Mesenchymal stem cell (in vitro differentiated cells and primary cell): Measurements from ENCODE around the gene AKAP9.

ENCODE experiments used
- DNase-seq: peaks from one replicate; pipeline ENCODE4 v3.0.0-alpha.2; 2013
- H2AFZ ChIP-seq: one replicate; pipeline ENCODE4 v1.6.1; 2013; ENCODE audit warnings: low read depth, mild to moderate bottlenecking, control low read depth, inconsistent platforms, low read length, moderate library complexity
- H2AK5ac ChIP-seq: 2 replicates; pipeline ENCODE4 v1.6.1; 2013; ENCODE audit warnings: low read length, moderate library complexity, mild to moderate bottlenecking, inconsistent platforms; ENCODE audit not compliant: severe bottlenecking
- H2BK120ac ChIP-seq: one replicate; pipeline ENCODE4 v1.6.1; 2013; ENCODE audit warnings: low read depth, mild to moderate bottlenecking, inconsistent platforms, low read length, moderate library complexity
- H2BK12ac ChIP-seq, 2 experiments: one replicate each; pipeline ENCODE4 v1.6.1; 2013; ENCODE audit warnings: inconsistent platforms in 2 of 2, low read length in 2 of 2, mild to moderate bottlenecking in 2 of 2, moderate library complexity in 2 of 2, control low read depth in 1 of 2
- H2BK15ac ChIP-seq: one replicate; pipeline ENCODE4 v1.6.1; 2013; ENCODE audit warnings: mild to moderate bottlenecking, low read depth, inconsistent platforms; ENCODE audit not compliant: poor library complexity, severe bottlenecking
- H2BK5ac ChIP-seq: 2 replicates; pipeline ENCODE4 v1.6.1; 2013; ENCODE audit warnings: low read depth, mild to moderate bottlenecking, low read length, control low read depth, inconsistent platforms; ENCODE audit not compliant: poor library complexity, severe bottlenecking
- H3K14ac ChIP-seq, 2 experiments: one replicate each; pipeline ENCODE4 v1.6.1; 2013; ENCODE audit warnings: inconsistent platforms in 2 of 2, low read length in 2 of 2, control low read depth in 1 of 2, mild to moderate bottlenecking in 1 of 2, moderate library complexity in 1 of 2
- H3K18ac ChIP-seq, 2 experiments: one replicate each; pipeline ENCODE4 v1.6.1; 2013; ENCODE audit warnings: inconsistent platforms in 2 of 2, low read length in 2 of 2, control low read depth in 1 of 2, low read depth in 1 of 2, mild to moderate bottlenecking in 1 of 2
- H3K23ac ChIP-seq, 2 experiments: one replicate each; pipeline ENCODE4 v1.6.1; 2013; ENCODE audit warnings: inconsistent platforms in 2 of 2, low read length in 2 of 2, mild to moderate bottlenecking in 2 of 2, moderate library complexity in 2 of 2, control low read depth in 1 of 2
- H3K27ac ChIP-seq: 2 replicates; pipeline ENCODE4 v1.5.1; 2013; ENCODE audit warnings: mild to moderate bottlenecking, moderate library complexity, low read length, control low read depth, inconsistent platforms; ENCODE audit not compliant: poor library complexity, severe bottlenecking
- H3K27me3 ChIP-seq, 2 experiments: 2 replicates each; pipeline versions ENCODE4 v1.6.1 to v1.7.0; 2013; ENCODE audit warnings: low read length in 2 of 2, mild to moderate bottlenecking in 2 of 2, moderate library complexity in 2 of 2, control low read depth in 1 of 2, inconsistent platforms in 1 of 2; ENCODE audit not compliant: control insufficient read depth in 1 of 2, insufficient read depth in 1 of 2
- H3K36me3 ChIP-seq, 2 experiments: 2 replicates each; pipeline versions ENCODE4 v1.6.1 to v1.7.0; 2013; ENCODE audit warnings: low read length in 2 of 2, control low read depth in 1 of 2, inconsistent platforms in 1 of 2, low read depth in 1 of 2, mild to moderate bottlenecking in 1 of 2; ENCODE audit not compliant: insufficient read depth in 2 of 2, control insufficient read depth in 1 of 2
- H3K4ac ChIP-seq, 2 experiments: one replicate each; pipeline ENCODE4 v1.6.1; 2013; ENCODE audit warnings: inconsistent platforms in 2 of 2, low read length in 2 of 2, mild to moderate bottlenecking in 2 of 2, moderate library complexity in 2 of 2, control low read depth in 1 of 2, low read depth in 1 of 2
- H3K4me1 ChIP-seq: 2 replicates; pipeline ENCODE4 v1.6.1; 2013; ENCODE audit warnings: low read depth, low read length, control low read depth; ENCODE audit not compliant: control insufficient read depth, insufficient read depth
- H3K4me2 ChIP-seq: 2 replicates; pipeline ENCODE4 v1.6.1; 2013; ENCODE audit warnings: low read length, mild to moderate bottlenecking, inconsistent platforms; ENCODE audit not compliant: poor library complexity, severe bottlenecking
- H3K4me3 ChIP-seq, 2 experiments: 2 replicates each; pipeline versions ENCODE4 v1.5.1 to v1.7.0; 2013; ENCODE audit warnings: low read length in 2 of 2, mild to moderate bottlenecking in 2 of 2, control low read depth in 1 of 2, low read depth in 1 of 2; ENCODE audit not compliant: insufficient read depth in 1 of 2
- H3K79me1 ChIP-seq: replicated peaks from 2 replicates; pipeline ENCODE4 v1.6.1; 2013; ENCODE audit warnings: mild to moderate bottlenecking, control low read depth, low read length, inconsistent platforms; ENCODE audit not compliant: poor library complexity, severe bottlenecking
- H3K9ac ChIP-seq: 2 replicates; pipeline ENCODE4 v1.7.0; 2013; ENCODE audit warnings: mild to moderate bottlenecking, low read length, moderate library complexity
- H3K9me3 ChIP-seq: 2 replicates; pipeline ENCODE4 v1.7.0; 2013; ENCODE audit warnings: mild to moderate bottlenecking, low read length; ENCODE audit not compliant: control insufficient read depth
- H4K8ac ChIP-seq: one replicate; pipeline ENCODE4 v1.6.1; 2013; ENCODE audit warnings: inconsistent platforms, mild to moderate bottlenecking, low read length, moderate library complexity
- H4K91ac ChIP-seq: one replicate; pipeline ENCODE4 v1.6.1; 2013; ENCODE audit warnings: mild to moderate bottlenecking, low read length, inconsistent platforms
- WGBS: methylation state at CpG from one replicate; pipeline ENCODE4 v1.1.7; 2013; ENCODE audit warnings: mixed read lengths; 5-methylcytosine and 5-hydroxymethylcytosine counted together

The AKAP9 gene

DNA sequence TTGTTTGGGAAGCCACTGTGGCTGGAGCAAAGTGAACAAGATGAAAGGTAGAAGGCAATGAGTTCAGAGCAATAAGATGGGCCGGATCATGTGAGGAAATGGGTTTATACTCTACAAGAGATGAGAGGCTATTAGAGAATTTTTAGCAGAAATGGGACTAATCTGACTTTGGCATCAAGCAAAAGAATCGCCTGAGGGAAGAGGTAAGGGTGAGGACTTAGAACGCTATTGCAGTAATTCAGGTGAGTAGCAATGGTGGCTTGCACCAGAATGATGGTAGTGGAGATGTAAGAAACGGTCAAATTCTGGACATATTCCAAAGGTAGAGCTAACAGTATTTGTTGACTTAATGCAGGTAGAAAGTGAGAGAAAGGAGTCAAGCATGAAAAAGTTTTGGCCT lies 29.5 kb upstream of the AKAP9 start:
- H2BK15ac ChIP-seq = no peak overlapping the region
- no peak overlapping the region for H2AK5ac ChIP-seq
- H3K23ac ChIP-seq = no peak overlapping the region
- H3K4me2 ChIP-seq = no peak overlapping the region
- 91% methylated on average over 4 of the region's 4 CpGs for WGBS
- no peak overlapping the region for H4K91ac ChIP-seq
- H4K8ac ChIP-seq = no peak overlapping the region
- H2BK5ac ChIP-seq = no peak overlapping the region
- H2BK120ac ChIP-seq = no peak overlapping the region
- H3K4me1 ChIP-seq = no peaks in the 10 kb centered on the region
- H3K27me3 ChIP-seq = no peaks in the 10 kb centered on the region
- no peak overlapping the region for H2AFZ ChIP-seq
- no peak overlapping the region for H3K14ac ChIP-seq
- H3K9ac ChIP-seq = no peak overlapping the region
- no peak overlapping the region for H3K27ac ChIP-seq
- H3K4ac ChIP-seq = no peak overlapping the region
- no peaks in the 10 kb centered on the region for H3K36me3 ChIP-seq
- no peak for DNase-seq
- H3K9me3 ChIP-seq = no peaks in the 10 kb centered on the region
- no peak overlapping the region for H3K4me3 ChIP-seq
- no peak overlapping the region for H3K18ac ChIP-seq
- H3K79me1 ChIP-seq = no peaks in the 10 kb centered on the region
- H2BK12ac ChIP-seq = no peak overlapping the region

- Histone ChIP-seq H4K8ac (no peak overlapping the region), H4K91ac (no peak overlapping the region), H3K4ac (no peak overlapping the region), H3K14ac (no peak overlapping the region), H2BK5ac (no peak overlapping the region), H3K79me1 (no peaks in the 10 kb centered on the region), H3K36me3 (no peaks in the 10 kb centered on the region), H2BK12ac (no peak overlapping the region), H3K23ac (no peak overlapping the region), H3K4me1 (no peaks in the 10 kb centered on the region), H3K9ac (peak overlapping the region; percentile 48), H2AK5ac (no peak overlapping the region), H2BK15ac (no peak overlapping the region), H3K27me3 (no peaks in the 10 kb centered on the region), H3K18ac (no peak overlapping the region), H2BK120ac (no peak overlapping the region), H3K4me3 (no peak overlapping the region), H3K4me2 (no peak overlapping the region), H2AFZ (no peak overlapping the region), H3K27ac (no peak overlapping the region), H3K9me3 (no peaks in the 10 kb centered on the region)
- DNase-seq = no peak
These were observed 28.2 kb upstream of the AKAP9 start for GRCh38 chr7:91912494-91912893.

- Histone ChIP-seq H3K27ac (no peak overlapping the region), H3K9me3 (no peaks in the 10 kb centered on the region), H2BK5ac (no peak overlapping the region), H4K91ac (no peak overlapping the region), H3K4me2 (no peak overlapping the region), H3K18ac (peak overlapping the region in 1 of 2 experiments; percentile 38), H3K79me1 (no peaks in the 10 kb centered on the region), H3K27me3 (no peaks in the 10 kb centered on the region), H2AK5ac (no peak overlapping the region), H3K36me3 (no peaks in the 10 kb centered on the region), H4K8ac (peak overlapping the region; percentile 75), H2BK12ac (no peak overlapping the region), H2BK15ac (no peak overlapping the region), H3K14ac (peak overlapping the region in 1 of 2 experiments; percentile 18), H3K4ac (no peak overlapping the region), H2BK120ac (no peak overlapping the region), H3K4me3 (peak overlapping the region in 1 of 2 experiments; percentile 51), H2AFZ (no peak overlapping the region), H3K9ac (peak overlapping the region; percentile 17), H3K4me1 (no peaks in the 10 kb centered on the region), H3K23ac (no peak overlapping the region)
- WGBS = 93% methylated on average over 2 of the region's 2 CpGs
- DNase-seq = no peak
These were observed 27.1 kb upstream of the AKAP9 start for GRCh38 chr7:91913612-91914011.

GRCh38 chr7:91915401-91916050 lies 25.1 kb upstream of the AKAP9 start:
- Histone ChIP-seq H3K23ac (no peak overlapping the region), H3K9ac (no peak overlapping the region), H3K79me1 (no peaks in the 10 kb centered on the region), H2BK120ac (no peak overlapping the region), H2AK5ac (no peak overlapping the region), H2BK12ac (no peak overlapping the region), H2BK15ac (no peak overlapping the region), H3K14ac (no peak overlapping the region), H3K4me2 (no peak overlapping the region), H4K91ac (no peak overlapping the region), H3K9me3 (no peaks in the 10 kb centered on the region), H3K4me1 (no peaks in the 10 kb centered on the region), H2BK5ac (no peak overlapping the region), H3K27me3 (no peaks in the 10 kb centered on the region), H3K18ac (no peak overlapping the region), H3K27ac (no peak overlapping the region), H2AFZ (no peak overlapping the region), H4K8ac (no peak overlapping the region), H3K36me3 (no peaks in the 10 kb centered on the region), H3K4me3 (no peak overlapping the region), H3K4ac (no peak overlapping the region)
- no peak for DNase-seq
- 91% methylated on average over 3 of the region's 3 CpGs for WGBS
